ENCODE data around the gene CDK9.

The CDK9 gene

GRCh38 chr9:127753622-127754021 lies 32.2 kb upstream of the CDK9 start:
- Histone ChIP-seq H3K36me3 (ENCODE audit: low read length) (no peaks in the 10 kb centered on the region), H3K9me3 (ENCODE audit: insufficient read depth, low read length) (no peaks in the 10 kb centered on the region), H3K4me3 (ENCODE audit: insufficient read depth, low read length, poor library complexity, severe bottlenecking) (no peak overlapping the region), H3K27ac (ENCODE audit: low read depth, low read length) (no peak overlapping the region), H3K9me2 (replicated peaks; ENCODE audit: insufficient read depth, low read length) (no peaks in the 10 kb centered on the region), H3F3A (ENCODE audit: insufficient read depth) (no peaks in the 10 kb centered on the region), H2AFZ (ENCODE audit: low read depth, low read length, severe bottlenecking) (no peak overlapping the region), H3K4me2 (ENCODE audit: low read depth, low read length, poor library complexity, severe bottlenecking) (no peak overlapping the region), H3K9ac (ENCODE audit: low read length) (no peak overlapping the region), H4K20me1 (ENCODE audit: low read depth, low read length) (no peaks in the 10 kb centered on the region), H3K79me2 (ENCODE audit: insufficient read depth, low read length) (no peaks in the 10 kb centered on the region), H3K27me3 (ENCODE audit: low read length) (no peaks in the 10 kb centered on the region)
- no peak for TF ChIP-seq EZH2phosphoT487 (conservative IDR thresholded peaks at IDR 0.05; ENCODE audit: low read length)
- TF ChIP-seq CTCF (IDR thresholded peaks at IDR 0.05; ENCODE audit: insufficient read depth, low read length, poor library complexity, severe bottlenecking): no peak

GRCh38 chr9:127754099-127755060 lies 31.5 kb upstream of the CDK9 start:
- H2AFZ ChIP-seq (ENCODE audit: low read depth, low read length, severe bottlenecking): no peak overlapping the region
- no peaks in the 10 kb centered on the region for H4K20me1 ChIP-seq (ENCODE audit: low read depth, low read length)
- no peaks in the 10 kb centered on the region for H3K27me3 ChIP-seq (ENCODE audit: low read length)
- no peaks in the 10 kb centered on the region for H3K9me2 ChIP-seq (replicated peaks; ENCODE audit: insufficient read depth, low read length)
- H3K79me2 ChIP-seq (ENCODE audit: insufficient read depth, low read length): no peaks in the 10 kb centered on the region
- H3K4me3 ChIP-seq (ENCODE audit: insufficient read depth, low read length, poor library complexity, severe bottlenecking): no peak overlapping the region
- no peaks in the 10 kb centered on the region for H3K9me3 ChIP-seq (ENCODE audit: insufficient read depth, low read length)
- no peak overlapping the region for H3K9ac ChIP-seq (ENCODE audit: low read length)
- no peak overlapping the region for H3K27ac ChIP-seq (ENCODE audit: low read depth, low read length)
- no peaks in the 10 kb centered on the region for H3K36me3 ChIP-seq (ENCODE audit: low read length)
- H3F3A ChIP-seq (ENCODE audit: insufficient read depth): no peaks in the 10 kb centered on the region
- no peak overlapping the region for H3K4me2 ChIP-seq (ENCODE audit: low read depth, low read length, poor library complexity, severe bottlenecking)
- TF ChIP-seq CTCF (IDR thresholded peaks at IDR 0.05; ENCODE audit: insufficient read depth, low read length, poor library complexity, severe bottlenecking): no peak
- no peak for TF ChIP-seq EZH2phosphoT487 (conservative IDR thresholded peaks at IDR 0.05; ENCODE audit: low read length)

GRCh38 chr9:127755061-127756060 lies 30.5 kb upstream of the CDK9 start:
- Histone ChIP-seq H3K9me3 (ENCODE audit: insufficient read depth, low read length) (no peaks in the 10 kb centered on the region), H3K79me2 (ENCODE audit: insufficient read depth, low read length) (no peaks in the 10 kb centered on the region), H2AFZ (ENCODE audit: low read depth, low read length, severe bottlenecking) (no peak overlapping the region), H3K36me3 (ENCODE audit: low read length) (no peaks in the 10 kb centered on the region), H3K9me2 (replicated peaks; ENCODE audit: insufficient read depth, low read length) (no peaks in the 10 kb centered on the region), H3K9ac (ENCODE audit: low read length) (no peak overlapping the region), H3F3A (ENCODE audit: insufficient read depth) (no peaks in the 10 kb centered on the region), H3K4me3 (ENCODE audit: insufficient read depth, low read length, poor library complexity, severe bottlenecking) (no peak overlapping the region), H3K4me2 (ENCODE audit: low read depth, low read length, poor library complexity, severe bottlenecking) (no peak overlapping the region), H4K20me1 (ENCODE audit: low read depth, low read length) (no peaks in the 10 kb centered on the region), H3K27me3 (ENCODE audit: low read length) (no peaks in the 10 kb centered on the region), H3K27ac (ENCODE audit: low read depth, low read length) (no peak overlapping the region)
- TF ChIP-seq EZH2phosphoT487 (conservative IDR thresholded peaks at IDR 0.05; ENCODE audit: low read length) (no peak), CTCF (IDR thresholded peaks at IDR 0.05; ENCODE audit: insufficient read depth, low read length, poor library complexity, severe bottlenecking) (no peak)

Data from SU-DHL-6 (cell line).